Adrenal gland (tissue), 5 donors: Measurements from ENCODE around the gene SLC35C1.

Experiments
- POLR2A ChIP-seq, 2 donors: fragments of 450-650 bp; IDR thresholded peaks; one replicate each; pipeline ENCODE4 v1.6.1; 2017; ENCODE audit warnings: antibody characterized with exemption in 2 of 2, mild to moderate bottlenecking in 2 of 2, moderate library complexity in 1 of 2
- TF ChIP-seq, protein P1 (sequence below), 6 experiments: fragments of 450-650 bp in 4 of 6; fragments of 200-600 bp in 2 of 6; sonication (generic) in 1 of 6; IDR thresholded peaks; 1 replicate in 5 of 6; 2 replicates in 1 of 6; pipeline versions ENCODE4 v1.5.1 to v1.8.0; 2016 to 2021; ENCODE audit warnings: antibody characterized with exemption in 6 of 6, mild to moderate bottlenecking in 2 of 6, moderate library complexity in 1 of 6
- donor health status: DM: no; HTN: no; CAD: no.

DNA sequence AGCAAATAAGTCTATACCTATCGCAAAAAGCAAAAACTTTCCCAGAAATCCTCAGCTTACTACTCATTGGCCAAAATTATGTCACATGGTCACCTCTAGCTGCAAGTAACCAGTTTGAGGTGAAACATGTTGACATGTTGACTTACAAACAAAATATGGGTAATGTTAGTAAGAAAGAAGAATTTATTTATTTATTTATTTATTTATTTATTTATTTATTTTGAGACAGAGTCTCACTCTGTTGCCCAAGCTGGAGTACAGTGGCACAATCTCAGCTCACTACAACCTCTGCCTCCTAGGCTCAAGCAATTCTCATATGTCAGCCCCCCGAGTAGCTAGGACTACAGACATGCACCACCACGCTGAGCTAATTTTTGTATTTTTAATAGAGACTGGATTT lies 5.4 kb upstream of the SLC35C1 start:
- TF ChIP-seq, protein P1, sequence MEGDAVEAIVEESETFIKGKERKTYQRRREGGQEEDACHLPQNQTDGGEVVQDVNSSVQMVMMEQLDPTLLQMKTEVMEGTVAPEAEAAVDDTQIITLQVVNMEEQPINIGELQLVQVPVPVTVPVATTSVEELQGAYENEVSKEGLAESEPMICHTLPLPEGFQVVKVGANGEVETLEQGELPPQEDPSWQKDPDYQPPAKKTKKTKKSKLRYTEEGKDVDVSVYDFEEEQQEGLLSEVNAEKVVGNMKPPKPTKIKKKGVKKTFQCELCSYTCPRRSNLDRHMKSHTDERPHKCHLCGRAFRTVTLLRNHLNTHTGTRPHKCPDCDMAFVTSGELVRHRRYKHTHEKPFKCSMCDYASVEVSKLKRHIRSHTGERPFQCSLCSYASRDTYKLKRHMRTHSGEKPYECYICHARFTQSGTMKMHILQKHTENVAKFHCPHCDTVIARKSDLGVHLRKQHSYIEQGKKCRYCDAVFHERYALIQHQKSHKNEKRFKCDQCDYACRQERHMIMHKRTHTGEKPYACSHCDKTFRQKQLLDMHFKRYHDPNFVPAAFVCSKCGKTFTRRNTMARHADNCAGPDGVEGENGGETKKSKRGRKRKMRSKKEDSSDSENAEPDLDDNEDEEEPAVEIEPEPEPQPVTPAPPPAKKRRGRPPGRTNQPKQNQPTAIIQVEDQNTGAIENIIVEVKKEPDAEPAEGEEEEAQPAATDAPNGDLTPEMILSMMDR (IDR thresholded peaks at IDR 0.05), result no peak
- TF ChIP-seq POLR2A (IDR thresholded peaks at IDR 0.05), result no peak
